Measurements from ENCODE around the gene TOMM6. TPM values are rescaled to one million over a fixed set of nuclear protein-coding genes. Genes with fewer than 3 reads are reported as not detected.
A peak's percentile ranks its signal among the peaks of the same experiment; 100 is the strongest.

Gene TOMM6
- polyA plus RNA-seq, 1 of the 3 experiments (the other 2 are of a cell fraction) = 493 TPM

DNA sequence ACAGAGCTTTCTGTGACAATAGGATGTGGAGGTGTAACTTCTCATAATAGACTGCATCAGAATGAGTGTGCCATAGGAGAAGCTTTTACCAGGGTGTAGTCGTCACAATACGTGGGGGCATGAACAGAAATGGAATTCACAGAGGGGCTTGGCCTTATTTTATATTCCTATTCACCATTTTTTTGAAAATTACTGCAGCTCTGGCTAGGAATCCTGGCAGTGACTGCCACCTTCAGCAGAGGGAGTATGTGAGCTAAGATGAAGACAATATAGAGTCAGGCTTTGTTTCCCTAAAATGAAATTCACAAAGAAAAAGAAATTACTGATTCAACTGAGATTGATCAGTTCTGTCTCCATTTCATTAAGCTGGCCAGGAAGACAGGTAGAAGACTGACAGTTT, 13.9 kb downstream of the TOMM6 start:
- no peak overlapping the region for H2AFZ ChIP-seq (ENCODE audit: low read depth)
- WGBS (ENCODE audit: low lambda C conversion rate) = 52% methylated on average over 2 of the region's 2 CpGs
- H3K9ac ChIP-seq = no peak overlapping the region
- no peaks in the 10 kb centered on the region for H3K27me3 ChIP-seq (ENCODE audit: insufficient read depth)
- no peaks in the 10 kb centered on the region for H4K20me1 ChIP-seq (ENCODE audit: insufficient read depth)
- CTCF ChIA-PET = interaction anchor here (0.6 to 5.8 kb wide), 19 partner anchors 10 to 481 kb away, joined by 3 to 49 read pairs (median 3); partner anchors contain the start of genes BYSL, MED20, TAF8 and TOMM6
- H3K4me2 ChIP-seq = no peak overlapping the region
- H3K9me2 ChIP-seq = no peaks in the 10 kb centered on the region
- H3K9me3 ChIP-seq = no peaks in the 10 kb centered on the region
- H3K36me3 ChIP-seq (replicated peaks in 1 of 2; ENCODE audit: control insufficient read depth in 1 of 2, insufficient read depth in 2 of 2, low read length in 1 of 2) = peaks cover 0 to 13% of the 10 kb centered on the region in 2 experiments
- H3K27ac ChIP-seq (ENCODE audit: low read depth in 2 of 2, low read length in 1 of 2) = no peak overlapping the region
- POLR2A ChIA-PET = interaction anchor here (0.8 to 1.0 kb wide), 2 partner anchors 10 to 14 kb away, joined by 3 read pairs; partner anchors contain the start of gene TOMM6
- no peaks in the 10 kb centered on the region for H3K79me2 ChIP-seq (ENCODE audit: insufficient read depth)
- TF ChIP-seq, protein P1, sequence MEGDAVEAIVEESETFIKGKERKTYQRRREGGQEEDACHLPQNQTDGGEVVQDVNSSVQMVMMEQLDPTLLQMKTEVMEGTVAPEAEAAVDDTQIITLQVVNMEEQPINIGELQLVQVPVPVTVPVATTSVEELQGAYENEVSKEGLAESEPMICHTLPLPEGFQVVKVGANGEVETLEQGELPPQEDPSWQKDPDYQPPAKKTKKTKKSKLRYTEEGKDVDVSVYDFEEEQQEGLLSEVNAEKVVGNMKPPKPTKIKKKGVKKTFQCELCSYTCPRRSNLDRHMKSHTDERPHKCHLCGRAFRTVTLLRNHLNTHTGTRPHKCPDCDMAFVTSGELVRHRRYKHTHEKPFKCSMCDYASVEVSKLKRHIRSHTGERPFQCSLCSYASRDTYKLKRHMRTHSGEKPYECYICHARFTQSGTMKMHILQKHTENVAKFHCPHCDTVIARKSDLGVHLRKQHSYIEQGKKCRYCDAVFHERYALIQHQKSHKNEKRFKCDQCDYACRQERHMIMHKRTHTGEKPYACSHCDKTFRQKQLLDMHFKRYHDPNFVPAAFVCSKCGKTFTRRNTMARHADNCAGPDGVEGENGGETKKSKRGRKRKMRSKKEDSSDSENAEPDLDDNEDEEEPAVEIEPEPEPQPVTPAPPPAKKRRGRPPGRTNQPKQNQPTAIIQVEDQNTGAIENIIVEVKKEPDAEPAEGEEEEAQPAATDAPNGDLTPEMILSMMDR (IDR thresholded peaks at IDR 0.05) = peak; percentile 76
- TF ChIP-seq RAD21 (IDR thresholded peaks at IDR 0.05; ENCODE audit: low read length) (peak; percentile 61), SMC3 (IDR thresholded peaks at IDR 0.05; ENCODE audit: low read depth, low read length) (peak; percentile 56), TCF12 (IDR thresholded peaks at IDR 0.05) (no peak)
- DNase-seq = no peak
- peaks cover 15% of the 10 kb centered on the region for H3F3A ChIP-seq (replicated peaks; ENCODE audit: insufficient read depth)
- no peaks in the 10 kb centered on the region for H3K4me1 ChIP-seq (ENCODE audit: control insufficient read depth in 1 of 2, insufficient read depth in 2 of 2, low read depth in 1 of 2, low read length in 1 of 2)
- H3K4me3 ChIP-seq (ENCODE audit: low read depth in 2 of 2, low read length in 1 of 2) = no peak overlapping the region

DNA sequence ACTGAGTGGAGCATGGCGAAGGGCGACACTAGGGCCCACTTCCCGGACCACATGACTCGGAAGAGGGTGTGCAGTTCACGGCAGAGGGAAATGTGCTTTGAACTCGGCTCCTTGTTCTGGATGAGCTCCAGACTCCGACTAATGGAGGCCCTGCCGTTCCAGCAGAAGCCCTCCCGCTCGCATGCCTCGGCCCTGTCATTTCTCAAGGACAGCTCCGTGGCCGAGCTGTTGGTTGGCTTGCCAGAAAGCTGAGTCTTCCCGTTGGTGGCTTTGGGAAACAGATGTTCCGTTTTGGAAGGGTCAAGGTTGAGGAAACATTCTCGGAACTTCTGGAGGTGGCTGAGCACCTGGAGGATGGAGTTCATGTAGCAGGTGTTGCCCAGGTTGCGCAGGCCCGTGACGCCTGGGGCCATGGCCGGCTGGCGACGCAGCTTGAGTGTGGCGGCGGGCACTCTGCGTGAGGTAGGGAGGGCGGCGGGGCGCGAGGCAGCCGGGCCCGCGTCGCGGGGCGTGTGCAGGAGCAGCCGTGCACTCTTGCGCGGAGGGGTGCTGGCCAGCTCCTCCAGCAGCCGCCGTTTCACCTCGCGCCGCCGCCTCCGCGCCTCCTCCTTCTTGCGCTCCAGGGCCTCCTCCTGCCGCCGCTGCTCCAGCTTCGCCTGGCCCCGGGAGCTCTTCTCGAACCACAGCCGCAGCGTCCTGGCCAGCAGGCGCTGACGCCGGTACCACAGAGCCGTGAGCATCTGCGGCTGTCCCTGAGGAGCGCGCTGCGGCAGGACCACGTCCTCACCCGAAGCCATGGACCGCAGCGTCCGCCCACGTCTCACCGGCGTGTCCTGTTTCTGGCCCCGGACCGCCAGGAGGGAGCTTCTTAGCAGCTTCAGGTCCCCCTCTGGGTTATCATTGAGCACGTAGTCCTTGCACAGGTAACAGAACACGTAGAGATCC, 18.6 kb downstream of the TOMM6 start:
- POLR2A ChIA-PET = no interaction called here
- WGBS (ENCODE audit: low lambda C conversion rate) = 96% methylated on average over 59 of the region's 74 CpGs
- CTCF ChIA-PET = interaction anchor here (1.1 kb wide), 1 partner anchor 19 kb away, joined by 5 read pairs; the partner anchor contains the start of gene TOMM6

DNA sequence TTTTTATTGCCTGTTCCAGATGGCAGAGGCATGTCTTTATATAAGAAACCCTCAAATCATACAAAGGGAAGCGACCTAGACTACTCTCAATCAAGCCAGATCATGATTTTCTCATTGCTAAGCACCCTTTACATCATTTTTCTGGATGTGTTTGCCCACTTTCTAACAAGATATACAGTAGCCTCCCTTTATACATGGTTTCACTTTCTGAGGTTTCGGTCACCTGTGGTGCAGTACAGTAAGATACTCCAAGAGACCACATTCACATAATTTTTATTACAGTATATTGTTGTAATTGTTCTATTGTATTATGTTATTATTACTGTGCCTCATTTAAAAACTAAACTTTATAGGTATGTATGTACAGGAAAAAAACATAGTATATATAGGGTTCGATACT, 23.6 kb downstream of the TOMM6 start:
- ChIA-PET CTCF (no interaction called here), POLR2A (no interaction called here)
- Histone ChIP-seq H3K27me3 (ENCODE audit: insufficient read depth) (no peaks in the 10 kb centered on the region), H3K9me3 (no peaks in the 10 kb centered on the region), H3F3A (replicated peaks; ENCODE audit: insufficient read depth) (peaks cover 2% of the 10 kb centered on the region), H3K79me2 (ENCODE audit: insufficient read depth) (no peaks in the 10 kb centered on the region), H3K4me3 (ENCODE audit: low read depth in 2 of 2, low read length in 1 of 2) (no peak overlapping the region), H2AFZ (ENCODE audit: low read depth) (no peak overlapping the region), H3K9me2 (no peaks in the 10 kb centered on the region), H3K4me2 (no peak overlapping the region), H3K4me1 (ENCODE audit: control insufficient read depth in 1 of 2, insufficient read depth in 2 of 2, low read depth in 1 of 2, low read length in 1 of 2) (no peaks in the 10 kb centered on the region), H3K9ac (no peak overlapping the region), H3K27ac (ENCODE audit: low read depth in 2 of 2, low read length in 1 of 2) (no peak overlapping the region), H4K20me1 (ENCODE audit: insufficient read depth) (no peaks in the 10 kb centered on the region), H3K36me3 (replicated peaks in 1 of 2; ENCODE audit: control insufficient read depth in 1 of 2, insufficient read depth in 2 of 2, low read length in 1 of 2) (no peaks in the 10 kb centered on the region)
- WGBS (ENCODE audit: low lambda C conversion rate) = 92% methylated on average over 3 of the region's 3 CpGs
- TF ChIP-seq, protein P2, sequence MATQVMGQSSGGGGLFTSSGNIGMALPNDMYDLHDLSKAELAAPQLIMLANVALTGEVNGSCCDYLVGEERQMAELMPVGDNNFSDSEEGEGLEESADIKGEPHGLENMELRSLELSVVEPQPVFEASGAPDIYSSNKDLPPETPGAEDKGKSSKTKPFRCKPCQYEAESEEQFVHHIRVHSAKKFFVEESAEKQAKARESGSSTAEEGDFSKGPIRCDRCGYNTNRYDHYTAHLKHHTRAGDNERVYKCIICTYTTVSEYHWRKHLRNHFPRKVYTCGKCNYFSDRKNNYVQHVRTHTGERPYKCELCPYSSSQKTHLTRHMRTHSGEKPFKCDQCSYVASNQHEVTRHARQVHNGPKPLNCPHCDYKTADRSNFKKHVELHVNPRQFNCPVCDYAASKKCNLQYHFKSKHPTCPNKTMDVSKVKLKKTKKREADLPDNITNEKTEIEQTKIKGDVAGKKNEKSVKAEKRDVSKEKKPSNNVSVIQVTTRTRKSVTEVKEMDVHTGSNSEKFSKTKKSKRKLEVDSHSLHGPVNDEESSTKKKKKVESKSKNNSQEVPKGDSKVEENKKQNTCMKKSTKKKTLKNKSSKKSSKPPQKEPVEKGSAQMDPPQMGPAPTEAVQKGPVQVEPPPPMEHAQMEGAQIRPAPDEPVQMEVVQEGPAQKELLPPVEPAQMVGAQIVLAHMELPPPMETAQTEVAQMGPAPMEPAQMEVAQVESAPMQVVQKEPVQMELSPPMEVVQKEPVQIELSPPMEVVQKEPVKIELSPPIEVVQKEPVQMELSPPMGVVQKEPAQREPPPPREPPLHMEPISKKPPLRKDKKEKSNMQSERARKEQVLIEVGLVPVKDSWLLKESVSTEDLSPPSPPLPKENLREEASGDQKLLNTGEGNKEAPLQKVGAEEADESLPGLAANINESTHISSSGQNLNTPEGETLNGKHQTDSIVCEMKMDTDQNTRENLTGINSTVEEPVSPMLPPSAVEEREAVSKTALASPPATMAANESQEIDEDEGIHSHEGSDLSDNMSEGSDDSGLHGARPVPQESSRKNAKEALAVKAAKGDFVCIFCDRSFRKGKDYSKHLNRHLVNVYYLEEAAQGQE (IDR thresholded peaks at IDR 0.05; ENCODE audit: low read depth, low read length) = no peak
- TF ChIP-seq JUND (IDR thresholded peaks at IDR 0.05) = no peak
- TF ChIP-seq, protein P3, sequence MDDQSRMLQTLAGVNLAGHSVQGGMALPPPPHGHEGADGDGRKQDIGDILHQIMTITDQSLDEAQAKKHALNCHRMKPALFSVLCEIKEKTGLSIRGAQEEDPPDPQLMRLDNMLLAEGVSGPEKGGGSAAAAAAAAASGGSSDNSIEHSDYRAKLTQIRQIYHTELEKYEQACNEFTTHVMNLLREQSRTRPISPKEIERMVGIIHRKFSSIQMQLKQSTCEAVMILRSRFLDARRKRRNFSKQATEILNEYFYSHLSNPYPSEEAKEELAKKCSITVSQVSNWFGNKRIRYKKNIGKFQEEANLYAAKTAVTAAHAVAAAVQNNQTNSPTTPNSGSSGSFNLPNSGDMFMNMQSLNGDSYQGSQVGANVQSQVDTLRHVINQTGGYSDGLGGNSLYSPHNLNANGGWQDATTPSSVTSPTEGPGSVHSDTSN (IDR thresholded peaks at IDR 0.05) = no peak
- TF ChIP-seq EZH2phosphoT487 (IDR thresholded peaks at IDR 0.05; ENCODE audit: borderline replicate concordance, low read depth) = no peak
- TF ChIP-seq YY1 (IDR thresholded peaks at IDR 0.05; ENCODE audit: low read depth) = no peak
- TF ChIP-seq TCF12 (IDR thresholded peaks at IDR 0.05) = no peak
- no peak for TF ChIP-seq GATA2 (CRISPR knock-in tag; IDR thresholded peaks at IDR 0.05)
- DNase-seq = no peak

More for the DNA sequence above, 18.6 kb downstream of the TOMM6 start:
- Histone ChIP-seq H3K4me1 (ENCODE audit: control insufficient read depth in 1 of 2, insufficient read depth in 2 of 2, low read depth in 1 of 2, low read length in 1 of 2) (no peaks in the 10 kb centered on the region), H3K36me3 (replicated peaks in 1 of 2; ENCODE audit: control insufficient read depth in 1 of 2, insufficient read depth in 2 of 2, low read length in 1 of 2) (peaks cover 0 to 4% of the 10 kb centered on the region in 2 experiments), H3K27me3 (ENCODE audit: insufficient read depth) (no peaks in the 10 kb centered on the region), H3K79me2 (ENCODE audit: insufficient read depth) (no peaks in the 10 kb centered on the region), H2AFZ (ENCODE audit: low read depth) (no peak overlapping the region), H3K9me3 (no peaks in the 10 kb centered on the region), H3K27ac (ENCODE audit: low read depth in 2 of 2, low read length in 1 of 2) (no peak overlapping the region), H3K9me2 (no peaks in the 10 kb centered on the region), H3F3A (replicated peaks; ENCODE audit: insufficient read depth) (peaks cover 10% of the 10 kb centered on the region), H3K9ac (no peak overlapping the region), H3K4me2 (no peak overlapping the region), H4K20me1 (ENCODE audit: insufficient read depth) (no peaks in the 10 kb centered on the region), H3K4me3 (ENCODE audit: low read depth in 2 of 2, low read length in 1 of 2) (no peak overlapping the region)
- no peak for TF ChIP-seq ELF1 (IDR thresholded peaks at IDR 0.05)
- no peak for TF ChIP-seq FOSL2 (IDR thresholded peaks at IDR 0.05; ENCODE audit: borderline replicate concordance, low read depth)
- TF ChIP-seq GABPA (IDR thresholded peaks at IDR 0.05; ENCODE audit: low read depth) = no peak
- TF ChIP-seq RFX5 (IDR thresholded peaks at IDR 0.05; ENCODE audit: low read length) = no peak
- TF ChIP-seq TEAD4 (IDR thresholded peaks at IDR 0.05; ENCODE audit: borderline replicate concordance, insufficient read depth) = no peak
- no peak for TF ChIP-seq FOXM1 (IDR thresholded peaks at IDR 0.05; ENCODE audit: low read depth)
- TF ChIP-seq CHD2 (IDR thresholded peaks at IDR 0.05; ENCODE audit: low read length, partially characterized antibody) = no peak
- no peak for TF ChIP-seq RCOR1 (IDR thresholded peaks at IDR 0.05; ENCODE audit: low read length)
- no peak for DNase-seq

Data from SK-N-SH (cell line).